Measurements from ENCODE around the gene LMF1. TPM values are rescaled to one million over a fixed set of nuclear protein-coding genes. Genes with fewer than 3 reads are reported as not detected.

LMF1 gene
- total and polyA plus RNA-seq, 2 donors from 2014 or later, result 15.4 to 28.6 TPM

GRCh38 chr16:1006781-1007180 lies 36.0 kb upstream of the LMF1 start:
- Histone ChIP-seq H3K27me3 (ENCODE audit: control insufficient read depth, insufficient read depth, low read length) (no peaks in the 10 kb centered on the region), H3K27ac (ENCODE audit: low read depth in 2 of 2, low read length in 2 of 2) (no peak overlapping the region), H3K4me3 (ENCODE audit: low read length in 3 of 3) (no peak overlapping the region), H3K36me3 (ENCODE audit: control insufficient read depth in 2 of 3, insufficient read depth in 3 of 3, low read length in 3 of 3) (no peaks in the 10 kb centered on the region), H3K9ac (ENCODE audit: low read length in 3 of 3) (no peak overlapping the region), H3K4me1 (ENCODE audit: control insufficient read depth in 2 of 3, insufficient read depth in 2 of 3, low read depth in 1 of 3, low read length in 3 of 3) (no peaks in the 10 kb centered on the region), H3K9me3 (ENCODE audit: control insufficient read depth in 2 of 3, insufficient read depth in 1 of 3, low read length in 3 of 3) (no peaks in the 10 kb centered on the region)
- FAIRE-seq, result no peak
- intact Hi-C loops (cut with DNase I), result no loop called here
- TF ChIP-seq, protein P1, sequence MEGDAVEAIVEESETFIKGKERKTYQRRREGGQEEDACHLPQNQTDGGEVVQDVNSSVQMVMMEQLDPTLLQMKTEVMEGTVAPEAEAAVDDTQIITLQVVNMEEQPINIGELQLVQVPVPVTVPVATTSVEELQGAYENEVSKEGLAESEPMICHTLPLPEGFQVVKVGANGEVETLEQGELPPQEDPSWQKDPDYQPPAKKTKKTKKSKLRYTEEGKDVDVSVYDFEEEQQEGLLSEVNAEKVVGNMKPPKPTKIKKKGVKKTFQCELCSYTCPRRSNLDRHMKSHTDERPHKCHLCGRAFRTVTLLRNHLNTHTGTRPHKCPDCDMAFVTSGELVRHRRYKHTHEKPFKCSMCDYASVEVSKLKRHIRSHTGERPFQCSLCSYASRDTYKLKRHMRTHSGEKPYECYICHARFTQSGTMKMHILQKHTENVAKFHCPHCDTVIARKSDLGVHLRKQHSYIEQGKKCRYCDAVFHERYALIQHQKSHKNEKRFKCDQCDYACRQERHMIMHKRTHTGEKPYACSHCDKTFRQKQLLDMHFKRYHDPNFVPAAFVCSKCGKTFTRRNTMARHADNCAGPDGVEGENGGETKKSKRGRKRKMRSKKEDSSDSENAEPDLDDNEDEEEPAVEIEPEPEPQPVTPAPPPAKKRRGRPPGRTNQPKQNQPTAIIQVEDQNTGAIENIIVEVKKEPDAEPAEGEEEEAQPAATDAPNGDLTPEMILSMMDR (IDR thresholded peaks at IDR 0.05; ENCODE audit: borderline replicate concordance, extremely low read depth, insufficient read depth), result no peak
- DNase-seq, result no peak

DNA sequence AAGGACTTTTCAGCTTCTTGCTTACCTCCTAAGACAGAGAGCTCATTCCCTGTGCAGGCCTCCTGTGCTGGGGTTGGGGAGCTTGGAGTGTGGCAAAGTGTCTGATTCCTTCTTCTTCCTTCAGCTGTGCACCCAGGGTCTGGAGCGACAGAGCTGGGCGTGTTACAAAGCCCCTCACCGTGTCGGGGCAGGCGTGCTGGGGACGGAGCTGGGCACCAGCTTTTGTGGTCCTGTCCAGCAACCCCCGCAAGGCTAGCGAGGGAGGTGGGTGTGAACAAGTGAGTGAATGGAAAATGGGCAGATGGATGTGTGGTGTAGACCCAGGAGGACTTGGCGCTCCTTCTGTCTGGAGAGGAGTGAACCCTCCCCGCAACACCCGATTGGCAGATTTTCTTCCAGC lies 34.5 kb upstream of the LMF1 start:
- H3K27me3 ChIP-seq (ENCODE audit: control insufficient read depth, insufficient read depth, low read length), result no peaks in the 10 kb centered on the region

GRCh38 chr16:1003391-1004347 lies 32.9 kb upstream of the LMF1 start:
- Histone ChIP-seq H3K27ac (ENCODE audit: low read depth in 2 of 2, low read length in 2 of 2) (no peak overlapping the region), H3K9me3 (ENCODE audit: control insufficient read depth in 2 of 3, insufficient read depth in 1 of 3, low read length in 3 of 3) (no peaks in the 10 kb centered on the region), H3K4me3 (ENCODE audit: low read length in 3 of 3) (no peak overlapping the region), H3K9ac (ENCODE audit: low read length in 3 of 3) (no peak overlapping the region), H3K36me3 (ENCODE audit: control insufficient read depth in 2 of 3, insufficient read depth in 3 of 3, low read length in 3 of 3) (no peaks in the 10 kb centered on the region), H3K27me3 (ENCODE audit: control insufficient read depth, insufficient read depth, low read length) (no peaks in the 10 kb centered on the region), H3K4me1 (ENCODE audit: control insufficient read depth in 2 of 3, insufficient read depth in 2 of 3, low read depth in 1 of 3, low read length in 3 of 3) (no peaks in the 10 kb centered on the region)
- intact Hi-C loops (cut with DNase I), result no loop called here
- no peak for FAIRE-seq
- no peak for DNase-seq
- TF ChIP-seq, protein P1 (IDR thresholded peaks at IDR 0.05; ENCODE audit: borderline replicate concordance, extremely low read depth, insufficient read depth), result no peak

More for the DNA sequence above, 34.5 kb upstream of the LMF1 start:
- intact Hi-C loops (cut with DNase I), result no loop called here
- TF ChIP-seq, protein P1 (IDR thresholded peaks at IDR 0.05; ENCODE audit: borderline replicate concordance, extremely low read depth, insufficient read depth), result no peak
- FAIRE-seq, result no peak
- no peaks in the 10 kb centered on the region for H3K36me3 ChIP-seq (ENCODE audit: control insufficient read depth in 2 of 3, insufficient read depth in 3 of 3, low read length in 3 of 3)
- H3K4me3 ChIP-seq (ENCODE audit: low read length in 3 of 3), result no peak overlapping the region
- H3K9ac ChIP-seq (ENCODE audit: low read length in 3 of 3), result no peak overlapping the region
- no peaks in the 10 kb centered on the region for H3K9me3 ChIP-seq (ENCODE audit: control insufficient read depth in 2 of 3, insufficient read depth in 1 of 3, low read length in 3 of 3)
- no peak overlapping the region for H3K27ac ChIP-seq (ENCODE audit: low read depth in 2 of 2, low read length in 2 of 2)
- no peak for DNase-seq
- H3K4me1 ChIP-seq (ENCODE audit: control insufficient read depth in 2 of 3, insufficient read depth in 2 of 3, low read depth in 1 of 3, low read length in 3 of 3), result no peaks in the 10 kb centered on the region

Measured in kidney (tissue), 14 donors.